ENCODE measurements around the gene ACTN1.
A peak's percentile ranks its signal among the peaks of the same experiment; 100 is the strongest.
"Not testable (repeated sequence)": the region's sequence is repeated elsewhere in the genome, so short reads cannot be mapped to it uniquely, and the experiment has no call there.

Gene ACTN1

GRCh38 chr14:68853749-68854148 lies 125.4 kb downstream of the ACTN1 start:
- no peak for DNase-seq

- DNase-seq, result not testable (repeated sequence)
Observed at GRCh38 chr14:68852493-68852892, 126.6 kb downstream of the ACTN1 start.

- DNase-seq, result no peak
Observed at GRCh38 chr14:68851078-68851477, 128.0 kb downstream of the ACTN1 start.

- no peak for DNase-seq
Observed at GRCh38 chr14:68849416-68849815, 129.7 kb downstream of the ACTN1 start.

GRCh38 chr14:68848253-68848652 lies 130.8 kb downstream of the ACTN1 start:
- no peak for DNase-seq

- not testable (repeated sequence) for DNase-seq
Observed at GRCh38 chr14:68847640-68848039, 131.5 kb downstream of the ACTN1 start.

GRCh38 chr14:68846466-68846865 lies 132.6 kb downstream of the ACTN1 start:
- no peak for DNase-seq

- DNase-seq, result no peak
Observed at GRCh38 chr14:68844210-68844545, 134.9 kb downstream of the ACTN1 start.

- DNase-seq, result no peak
Observed at GRCh38 chr14:68843471-68844209, 135.5 kb downstream of the ACTN1 start.

- DNase-seq, result no peak
Observed at GRCh38 chr14:68842298-68842697, 136.8 kb downstream of the ACTN1 start.

- no peak for DNase-seq
Observed at GRCh38 chr14:68841016-68841809, 137.9 kb downstream of the ACTN1 start.

GRCh38 chr14:68840454-68840853 lies 138.6 kb downstream of the ACTN1 start:
- DNase-seq, result no peak

GRCh38 chr14:68836082-68836481 lies 143.0 kb downstream of the ACTN1 start:
- DNase-seq, result no peak

GRCh38 chr14:68834816-68835215 lies 144.3 kb downstream of the ACTN1 start:
- DNase-seq, result no peak

- DNase-seq, result no peak
Observed at GRCh38 chr14:68828698-68829097, 150.4 kb downstream of the ACTN1 start.

- DNase-seq, result no peak
Observed at GRCh38 chr14:68825729-68826128, 153.4 kb downstream of the ACTN1 start.

- DNase-seq, result peak; percentile 77
Observed at GRCh38 chr14:68824517-68825347, 154.4 kb downstream of the ACTN1 start.

GRCh38 chr14:68824207-68824516 lies 154.9 kb downstream of the ACTN1 start:
- DNase-seq, result no peak

Data from 8988T (cell line).